Urothelium cell line (cell line): Measurements from ENCODE around the gene TRIM13.

Source experiments
- DNase-seq: peaks from one replicate; pipeline ENCODE4 v3.0.0; 2011; ENCODE audit warnings: low spot score, mixed read lengths
- FAIRE-seq: peaks from 2 replicates; lab custom pipeline; 2011; peaks lifted over from hg19 to GRCh38; lab: Jason Lieb, UNC

Gene TRIM13

GRCh38 chr13:49996161-49996915 lies 504 bp upstream of the TRIM13 start:
- DNase-seq, result peak; percentile 86

DNA sequence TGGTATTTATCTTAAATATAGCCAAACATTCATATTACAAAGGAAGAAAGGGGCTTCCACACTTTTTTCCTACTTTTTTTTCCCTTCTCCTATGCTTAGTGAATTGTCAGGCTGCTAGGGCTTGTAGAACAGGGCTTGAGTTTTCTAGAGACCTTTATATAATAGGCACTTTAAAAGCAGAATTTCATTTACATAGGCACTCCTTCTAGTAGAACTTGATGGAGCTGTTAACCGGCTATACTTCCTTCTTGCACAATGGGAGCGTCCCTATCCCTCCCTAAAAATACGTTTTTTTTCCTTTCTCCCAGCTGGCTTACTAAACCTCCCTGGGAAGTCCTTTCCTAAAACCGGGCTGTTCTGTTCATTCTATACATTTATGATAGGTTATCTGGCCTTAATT lies 1.1 kb downstream of the TRIM13 start:
- DNase-seq, result no peak
- FAIRE-seq, result no peak

More at GRCh38 chr13:49996161-49996915, 504 bp upstream of the TRIM13 start:
- peak; percentile 52 for FAIRE-seq

DNA sequence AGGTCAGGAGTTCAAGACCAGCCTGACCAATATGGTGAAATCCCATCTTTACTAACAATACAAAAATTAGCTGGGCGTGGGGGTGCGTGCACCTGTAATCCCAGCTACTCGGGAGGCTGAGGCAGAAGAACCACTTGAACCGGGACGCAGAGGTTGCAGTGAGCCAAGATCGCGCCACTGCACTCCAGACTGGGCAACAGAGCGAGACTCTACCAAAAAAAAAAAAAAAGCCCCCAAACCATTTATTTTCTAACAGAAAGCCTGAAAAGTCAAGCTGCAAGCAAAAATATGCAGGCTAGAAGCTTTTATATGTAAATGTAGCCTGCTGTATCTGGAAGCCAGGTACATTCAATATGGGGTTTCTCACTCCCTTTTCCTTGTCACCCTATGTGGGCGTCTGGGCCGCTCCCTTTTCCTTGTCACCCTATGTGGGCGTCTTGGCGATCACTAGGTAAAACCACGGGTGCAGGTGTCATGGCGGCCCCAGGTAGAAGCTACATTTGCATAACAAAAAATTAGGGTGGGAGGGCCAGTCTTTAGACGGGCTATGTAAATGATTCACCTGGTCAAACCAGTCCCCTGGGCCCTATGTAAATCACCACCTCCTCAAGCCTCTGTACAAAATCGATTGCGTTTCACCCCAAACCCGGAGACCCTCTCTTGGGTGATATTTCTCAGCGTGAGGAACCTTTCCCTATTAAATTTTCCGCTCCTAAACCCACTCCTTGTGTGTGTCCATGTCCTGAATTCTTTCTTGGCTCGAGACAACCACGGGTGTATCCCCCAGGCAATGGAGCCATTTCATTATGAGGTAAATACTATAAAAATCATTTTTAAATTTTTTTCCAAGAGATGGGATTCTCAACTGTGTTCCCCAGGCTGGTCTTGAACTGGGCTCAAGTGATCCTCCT lies 2.1 kb downstream of the TRIM13 start:
- DNase-seq (no peak), FAIRE-seq (no peak)

DNA sequence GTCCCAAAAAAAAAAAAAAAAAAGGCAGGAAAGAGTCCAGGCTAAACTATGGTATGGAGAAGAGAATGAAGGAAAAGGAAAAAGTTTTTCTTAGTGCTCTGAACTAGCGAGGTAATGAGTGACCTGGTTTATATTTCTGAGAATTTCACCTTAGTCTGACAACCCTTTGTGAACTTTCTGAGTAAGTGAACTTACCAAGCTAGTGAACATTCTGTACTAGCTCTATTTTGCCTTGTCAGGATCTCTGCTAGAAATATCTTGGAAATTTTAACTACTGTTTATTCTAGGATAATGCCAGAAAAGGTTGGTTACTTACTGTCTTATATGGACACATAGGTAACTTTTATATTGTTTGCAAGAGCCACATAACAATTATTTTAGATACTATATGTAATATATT lies 4.4 kb downstream of the TRIM13 start:
- no peak for DNase-seq

GRCh38 chr13:50006426-50007135 lies 9.7 kb downstream of the TRIM13 start:
- DNase-seq (no peak), FAIRE-seq (no peak)

More for the DNA sequence above, 4.4 kb downstream of the TRIM13 start:
- FAIRE-seq, result no peak

- DNase-seq (no peak), FAIRE-seq (no peak)
Observed at GRCh38 chr13:50011461-50011860, 14.6 kb downstream of the TRIM13 start.

GRCh38 chr13:50012396-50013169 lies 15.7 kb downstream of the TRIM13 start:
- FAIRE-seq, result no peak
- DNase-seq, result no peak

DNA sequence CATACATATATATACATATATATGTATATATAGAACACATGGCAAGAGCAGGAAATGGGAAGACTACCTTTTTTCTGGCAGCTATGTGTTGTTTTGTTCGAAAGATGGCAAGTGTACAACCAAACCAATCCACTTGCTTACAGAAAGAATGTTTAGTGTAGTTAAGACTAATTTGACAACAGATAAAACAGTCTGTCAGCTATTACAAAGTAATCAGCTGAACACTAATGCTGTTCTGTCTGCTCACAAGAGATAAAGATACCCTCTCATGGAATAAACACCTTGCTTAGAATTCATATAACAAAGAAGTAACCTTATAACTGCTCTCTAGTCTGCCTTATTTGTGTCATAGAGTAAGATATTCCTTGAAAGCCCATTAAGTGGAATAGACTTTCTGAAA lies 17.5 kb downstream of the TRIM13 start:
- DNase-seq (no peak), FAIRE-seq (no peak)

GRCh38 chr13:50015258-50015657 lies 18.4 kb downstream of the TRIM13 start, which contains the start of gene KCNRG:
Gene KCNRG (plus strand): TSS chr13:50015444. CDS start chr13:50015494, 50 bp downstream.
- FAIRE-seq (no peak), DNase-seq (no peak)

DNA sequence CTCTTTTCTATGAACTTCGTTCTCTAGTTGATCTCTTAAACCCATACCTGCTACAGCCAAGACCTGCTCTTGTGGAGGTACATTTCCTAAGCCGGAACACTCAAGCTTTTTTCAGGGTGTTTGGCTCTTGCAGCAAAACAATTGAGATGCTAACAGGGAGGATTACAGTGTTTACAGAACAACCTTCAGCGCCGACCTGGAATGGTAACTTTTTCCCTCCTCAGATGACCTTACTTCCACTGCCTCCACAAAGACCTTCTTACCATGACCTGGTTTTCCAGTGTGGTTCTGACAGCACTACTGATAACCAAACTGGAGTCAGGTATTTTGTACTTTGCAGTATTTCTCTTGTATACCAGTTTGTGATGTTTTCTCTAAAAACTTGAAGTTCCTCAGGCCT lies 18.9 kb downstream of the TRIM13 start:
- no peak for DNase-seq
- no peak for FAIRE-seq

GRCh38 chr13:50016444-50016843 lies 19.6 kb downstream of the TRIM13 start:
- DNase-seq, result no peak
- FAIRE-seq, result no peak

- FAIRE-seq (no peak), DNase-seq (no peak)
Observed at GRCh38 chr13:50017819-50018218, 21.0 kb downstream of the TRIM13 start.

DNA sequence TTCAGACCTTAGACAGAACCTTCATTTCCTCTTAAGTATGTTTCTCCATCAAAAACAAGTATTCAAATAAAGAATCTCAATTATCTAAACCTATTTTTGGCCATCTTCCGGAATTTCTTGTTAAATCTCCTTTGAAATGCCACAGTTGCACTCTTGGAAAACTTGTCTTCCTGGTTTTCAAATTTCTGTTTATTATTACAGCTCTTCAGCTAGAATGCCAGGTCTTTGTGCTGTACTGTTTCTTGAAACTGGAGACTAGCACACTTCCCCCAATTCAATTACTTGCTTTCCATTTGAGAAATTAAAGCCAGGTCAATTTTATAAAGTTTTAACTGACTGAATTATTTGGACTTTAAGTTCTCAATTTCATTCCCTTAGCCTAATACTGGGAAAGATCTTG lies 28.6 kb downstream of the TRIM13 start:
- FAIRE-seq (no peak), DNase-seq (no peak)

GRCh38 chr13:50026788-50027473 lies 30.1 kb downstream of the TRIM13 start:
- DNase-seq (no peak), FAIRE-seq (no peak)

DNA sequence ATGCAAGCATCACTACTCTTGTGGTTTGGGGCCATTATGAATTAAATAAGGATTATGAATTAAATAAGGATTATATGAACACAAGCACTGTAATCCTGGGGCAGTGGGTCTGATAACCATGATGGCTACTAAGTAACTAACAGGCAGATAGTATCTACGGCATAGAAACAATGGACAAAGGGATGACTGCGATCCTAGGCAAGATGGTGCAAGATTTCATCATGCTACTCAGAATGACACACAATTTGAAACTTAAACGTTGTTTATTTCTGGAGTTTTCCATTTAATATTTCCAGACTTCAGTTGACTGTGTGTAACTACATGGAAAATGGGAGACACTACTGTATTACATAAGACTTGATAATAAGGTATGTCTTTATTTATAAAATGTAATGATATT lies 33.5 kb downstream of the TRIM13 start:
- DNase-seq (no peak), FAIRE-seq (no peak)

DNA sequence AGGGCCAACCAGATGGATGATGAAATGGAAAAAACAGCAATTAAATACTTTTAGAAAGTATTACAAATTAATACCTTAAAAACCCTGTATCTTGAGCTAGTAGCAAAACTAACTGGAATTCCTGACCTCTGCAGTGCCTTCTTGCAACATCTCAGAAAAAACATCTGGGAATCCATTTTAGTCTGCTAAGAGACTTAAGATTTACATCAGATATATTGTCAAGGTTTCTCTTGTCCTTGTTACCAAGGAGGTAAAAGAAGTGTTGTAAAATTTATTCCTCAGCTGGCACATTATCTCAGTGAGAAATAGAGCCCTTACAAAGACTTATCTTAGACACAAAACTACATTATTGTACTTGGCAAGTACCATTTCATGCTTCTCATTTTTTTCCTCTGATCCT lies 36.9 kb downstream of the TRIM13 start:
- no peak for DNase-seq
- no peak for FAIRE-seq

GRCh38 chr13:50037788-50038187 lies 40.9 kb downstream of the TRIM13 start:
- FAIRE-seq, result no peak
- DNase-seq, result no peak

GRCh38 chr13:50038266-50038665 lies 41.4 kb downstream of the TRIM13 start:
- no peak for DNase-seq
- no peak for FAIRE-seq

GRCh38 chr13:50052478-50052877 lies 55.6 kb downstream of the TRIM13 start:
- DNase-seq, result no peak

GRCh38 chr13:50053844-50054243 lies 57.0 kb downstream of the TRIM13 start:
- DNase-seq (no peak), FAIRE-seq (no peak)

More at GRCh38 chr13:50052478-50052877, 55.6 kb downstream of the TRIM13 start:
- no peak for FAIRE-seq
